CD4-positive, alpha-beta T cell treated with Interleukin-15 for 1 hour (primary cell): ENCODE measurements around the gene VCAM1.

ENCODE experiments used
- DNase-seq: peaks from one replicate; pipeline ENCODE4 v3.0.0-alpha.2; 2020

VCAM1 gene, protein sequence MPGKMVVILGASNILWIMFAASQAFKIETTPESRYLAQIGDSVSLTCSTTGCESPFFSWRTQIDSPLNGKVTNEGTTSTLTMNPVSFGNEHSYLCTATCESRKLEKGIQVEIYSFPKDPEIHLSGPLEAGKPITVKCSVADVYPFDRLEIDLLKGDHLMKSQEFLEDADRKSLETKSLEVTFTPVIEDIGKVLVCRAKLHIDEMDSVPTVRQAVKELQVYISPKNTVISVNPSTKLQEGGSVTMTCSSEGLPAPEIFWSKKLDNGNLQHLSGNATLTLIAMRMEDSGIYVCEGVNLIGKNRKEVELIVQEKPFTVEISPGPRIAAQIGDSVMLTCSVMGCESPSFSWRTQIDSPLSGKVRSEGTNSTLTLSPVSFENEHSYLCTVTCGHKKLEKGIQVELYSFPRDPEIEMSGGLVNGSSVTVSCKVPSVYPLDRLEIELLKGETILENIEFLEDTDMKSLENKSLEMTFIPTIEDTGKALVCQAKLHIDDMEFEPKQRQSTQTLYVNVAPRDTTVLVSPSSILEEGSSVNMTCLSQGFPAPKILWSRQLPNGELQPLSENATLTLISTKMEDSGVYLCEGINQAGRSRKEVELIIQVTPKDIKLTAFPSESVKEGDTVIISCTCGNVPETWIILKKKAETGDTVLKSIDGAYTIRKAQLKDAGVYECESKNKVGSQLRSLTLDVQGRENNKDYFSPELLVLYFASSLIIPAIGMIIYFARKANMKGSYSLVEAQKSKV

DNA sequence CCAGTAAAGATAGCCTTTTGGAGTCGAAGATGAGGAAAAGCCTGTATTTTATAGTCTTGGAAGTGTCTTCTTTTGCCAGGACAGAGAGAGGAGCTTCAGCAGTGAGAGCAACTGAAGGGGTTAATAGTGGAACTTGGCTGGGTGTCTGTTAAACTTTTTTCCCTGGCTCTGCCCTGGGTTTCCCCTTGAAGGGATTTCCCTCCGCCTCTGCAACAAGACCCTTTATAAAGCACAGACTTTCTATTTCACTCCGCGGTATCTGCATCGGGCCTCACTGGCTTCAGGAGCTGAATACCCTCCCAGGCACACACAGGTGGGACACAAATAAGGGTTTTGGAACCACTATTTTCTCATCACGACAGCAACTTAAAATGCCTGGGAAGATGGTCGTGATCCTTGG, at the start of gene VCAM1:
VCAM1 (plus strand) TSS at position 253 of the 400 bp plus-strand sequence; CDS start at position 372, 119 bp downstream.
- DNase-seq: no peak

DNA sequence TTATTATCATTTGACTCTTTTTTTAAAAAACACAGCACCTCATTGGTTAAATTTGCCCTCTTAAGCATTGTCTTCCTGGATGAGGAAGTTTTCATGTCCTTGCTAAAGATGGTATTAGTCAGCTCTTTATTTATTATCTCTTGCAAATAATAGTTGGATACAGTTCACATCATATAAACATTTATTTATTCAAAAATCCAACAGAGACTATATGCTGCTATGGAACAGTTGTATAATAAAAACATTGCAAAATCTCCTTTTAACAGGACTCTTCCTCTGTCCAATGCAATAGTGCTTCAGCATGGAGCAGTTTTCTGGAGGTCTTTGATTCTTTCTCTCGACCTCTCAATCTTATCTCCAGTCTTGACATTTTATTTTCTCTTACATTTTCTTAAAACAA, 49.5 kb upstream of the VCAM1 start:
- no peak for DNase-seq

DNA sequence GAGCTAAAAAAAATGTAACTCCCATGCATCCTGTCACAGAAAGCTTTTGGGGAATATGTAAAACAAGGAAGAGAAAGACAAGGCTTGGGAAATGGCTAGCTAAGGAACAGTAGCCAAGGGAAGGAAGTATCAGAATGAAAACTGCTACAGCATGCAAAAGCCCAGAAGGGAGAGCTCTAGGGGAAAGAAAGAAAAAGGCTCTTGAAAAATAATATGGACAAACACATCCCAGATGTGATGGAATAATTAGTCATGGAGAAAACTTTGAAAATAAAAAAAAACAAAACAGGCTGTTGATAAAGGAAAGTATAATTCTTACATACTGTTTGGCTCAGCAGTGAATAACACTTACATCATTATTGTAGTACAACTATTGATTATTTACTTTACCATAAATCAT, 47.9 kb upstream of the VCAM1 start:
- DNase-seq: no peak

DNA sequence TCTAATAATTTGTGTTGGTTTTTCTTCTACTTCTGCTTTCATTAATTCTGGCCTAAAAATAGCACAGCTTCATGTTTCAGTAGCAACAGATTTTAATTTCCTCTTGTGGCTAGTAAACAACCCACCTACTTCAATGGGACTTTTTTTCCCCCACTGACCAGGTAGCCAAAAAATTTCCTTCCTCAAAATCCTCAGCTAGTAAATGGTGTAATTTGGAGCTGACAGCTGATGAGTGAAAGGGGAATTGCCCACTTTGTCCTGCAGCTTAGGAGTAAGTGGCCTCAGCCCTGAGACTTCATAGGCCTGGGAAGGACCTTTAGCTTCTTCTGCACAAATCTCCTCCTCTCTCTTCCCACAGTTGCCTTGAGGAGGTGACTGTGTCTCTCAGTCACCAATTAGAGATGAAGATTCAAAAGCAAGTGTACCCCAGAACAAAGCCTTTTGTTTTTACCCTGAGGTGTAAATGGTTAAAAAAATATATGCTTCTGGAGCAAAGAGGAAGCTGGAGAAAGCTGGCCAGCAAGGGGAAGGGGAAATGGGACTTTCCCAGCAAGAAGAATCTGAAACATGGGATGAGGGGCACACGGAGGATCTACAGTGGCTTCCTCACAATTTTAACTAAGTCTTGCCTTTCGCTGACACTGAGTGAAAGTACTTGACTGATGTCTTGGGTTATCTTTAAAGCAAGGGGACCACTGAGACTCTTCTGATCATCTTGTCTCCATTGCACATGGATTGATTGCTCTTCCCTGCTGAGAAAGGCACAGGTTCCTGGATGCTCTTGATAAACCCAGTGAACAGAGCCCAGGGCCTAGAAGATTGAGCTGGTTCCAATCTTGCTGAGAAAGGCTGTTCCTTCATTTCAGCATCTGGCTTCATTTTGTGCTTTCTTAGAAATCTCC, 35.8 kb upstream of the VCAM1 start:
- no peak for DNase-seq

DNA sequence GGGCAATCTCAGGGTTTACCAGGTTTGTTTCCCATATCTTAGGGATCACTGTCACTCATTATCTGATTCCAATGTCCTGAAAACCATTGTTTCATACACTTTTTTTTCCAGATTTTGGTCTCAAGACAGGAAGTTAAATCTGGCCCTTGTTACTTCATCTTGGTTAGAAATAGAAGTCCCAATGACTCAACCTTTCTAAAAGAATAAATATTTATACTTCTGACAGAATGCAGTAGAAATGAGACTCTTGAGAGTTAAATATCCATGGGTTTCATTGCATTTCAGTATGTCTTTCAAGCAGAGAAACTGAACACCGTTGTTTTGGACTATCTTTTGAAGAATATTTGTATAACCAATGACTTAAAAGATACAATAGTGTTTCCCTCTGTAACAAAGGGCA, 19.8 kb upstream of the VCAM1 start:
- DNase-seq: no peak

DNA sequence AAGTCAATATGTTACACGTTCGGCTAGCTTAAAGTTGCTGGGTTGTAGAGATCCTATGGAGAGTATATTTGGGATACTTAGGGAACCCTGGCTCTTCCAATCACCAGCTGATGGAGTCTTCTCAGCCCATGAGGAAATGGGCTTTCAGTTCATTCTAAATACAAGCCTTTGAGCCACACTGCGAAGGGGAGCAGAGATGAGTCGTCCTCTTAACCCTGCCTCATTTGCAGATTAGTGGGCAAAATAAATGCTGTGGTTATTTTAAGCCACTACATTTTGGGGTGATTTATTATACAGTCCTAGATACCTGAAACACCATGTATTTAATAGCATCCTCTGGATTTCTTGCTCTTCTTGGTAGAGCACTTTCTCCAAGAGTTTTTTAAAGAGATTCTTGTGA, 19.0 kb upstream of the VCAM1 start:
- DNase-seq: no peak

DNA sequence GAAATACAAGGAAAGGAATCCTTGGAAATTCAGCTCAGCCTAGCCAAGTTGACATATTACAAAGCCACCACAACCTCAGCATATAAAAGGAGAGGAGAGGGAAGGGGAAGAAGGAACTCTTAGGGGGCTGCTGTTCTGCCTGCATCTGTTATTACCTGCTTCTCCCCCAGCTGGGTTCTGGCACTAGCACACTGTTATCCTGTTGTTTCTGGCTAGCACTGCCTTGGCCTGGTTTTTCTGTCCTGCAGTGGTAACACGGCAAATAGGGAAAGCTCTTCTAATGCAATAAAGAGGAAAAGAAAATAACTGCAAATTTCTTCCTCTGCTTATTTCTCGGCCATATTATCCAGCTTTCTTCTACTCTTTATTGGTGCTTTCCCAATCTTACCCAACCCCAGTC, 16.5 kb upstream of the VCAM1 start:
- no peak for DNase-seq

DNA sequence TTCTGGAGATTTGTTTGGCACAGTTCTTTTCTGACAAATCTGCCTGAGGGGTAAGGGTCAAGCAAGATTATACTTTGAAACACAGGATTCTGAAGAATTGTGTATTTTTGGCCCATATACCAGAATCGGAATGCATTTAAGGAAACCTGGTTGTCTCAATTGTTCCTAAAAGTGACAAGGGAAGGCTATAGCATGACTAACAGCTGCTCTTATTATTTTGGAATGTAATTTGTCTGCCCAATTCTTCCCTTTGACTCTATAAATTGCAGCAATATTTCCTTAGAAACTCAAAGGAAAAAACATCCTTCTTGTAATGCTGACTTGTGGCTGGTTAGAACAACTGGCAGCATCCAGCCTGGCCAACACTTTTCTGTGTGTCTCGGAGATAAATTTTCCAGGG, 15.8 kb upstream of the VCAM1 start:
- DNase-seq: no peak

DNA sequence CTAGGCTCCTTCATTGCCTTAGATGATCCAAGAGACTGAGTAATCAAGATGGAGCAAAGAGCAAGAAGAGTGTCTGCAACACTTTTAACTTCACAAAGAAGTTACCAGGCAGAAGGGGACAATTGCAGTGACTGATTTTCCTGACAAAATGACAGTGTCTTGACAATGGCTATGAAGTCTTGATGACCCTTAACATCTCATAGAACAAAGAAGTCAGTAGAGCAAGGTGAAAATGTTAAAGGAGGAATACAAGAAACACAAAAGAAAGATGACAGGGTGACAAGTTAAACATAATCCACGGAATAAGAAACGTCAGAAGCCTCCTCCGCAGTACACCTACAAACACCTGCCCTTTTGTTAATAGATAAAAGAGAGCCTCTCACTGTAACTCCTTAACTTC, 15.1 kb upstream of the VCAM1 start:
- DNase-seq: no peak

DNA sequence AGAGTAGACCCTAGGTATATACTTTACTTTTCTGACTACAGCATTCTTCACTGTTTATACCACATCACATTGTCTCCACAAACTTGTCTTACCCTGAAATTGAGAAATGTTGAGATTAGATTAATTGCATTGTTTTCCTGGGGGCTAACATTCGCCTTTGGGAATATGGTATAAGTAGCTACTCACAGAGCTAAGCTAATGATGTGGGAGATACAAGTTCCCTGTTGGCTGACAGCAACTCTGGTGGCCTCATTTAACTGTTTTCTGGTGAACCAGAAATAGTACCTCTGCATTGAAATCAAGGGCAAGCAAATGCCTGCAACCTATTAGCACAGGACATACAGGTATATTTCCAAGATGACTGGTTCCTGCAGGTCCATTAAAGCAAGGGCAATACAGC, 13.2 kb upstream of the VCAM1 start:
- no peak for DNase-seq

DNA sequence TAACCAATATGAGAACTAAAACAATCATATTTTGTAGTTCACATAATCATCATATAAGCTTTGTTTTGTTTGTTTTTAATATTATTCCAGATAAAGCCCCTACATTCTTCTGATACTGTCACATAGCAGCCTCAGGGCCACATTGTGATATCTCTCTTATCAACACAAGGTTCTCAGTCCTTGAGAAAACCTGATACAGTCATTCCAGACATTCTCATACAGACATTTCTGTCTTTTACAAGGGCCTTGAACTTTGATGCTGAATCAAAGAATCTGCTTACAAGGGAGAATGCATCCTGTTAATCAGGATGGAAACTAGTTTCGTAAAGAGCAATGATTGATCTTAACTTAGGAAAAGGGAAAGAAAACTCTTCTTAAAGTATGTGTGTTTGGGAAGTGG, 12.7 kb upstream of the VCAM1 start:
- DNase-seq: no peak

DNA sequence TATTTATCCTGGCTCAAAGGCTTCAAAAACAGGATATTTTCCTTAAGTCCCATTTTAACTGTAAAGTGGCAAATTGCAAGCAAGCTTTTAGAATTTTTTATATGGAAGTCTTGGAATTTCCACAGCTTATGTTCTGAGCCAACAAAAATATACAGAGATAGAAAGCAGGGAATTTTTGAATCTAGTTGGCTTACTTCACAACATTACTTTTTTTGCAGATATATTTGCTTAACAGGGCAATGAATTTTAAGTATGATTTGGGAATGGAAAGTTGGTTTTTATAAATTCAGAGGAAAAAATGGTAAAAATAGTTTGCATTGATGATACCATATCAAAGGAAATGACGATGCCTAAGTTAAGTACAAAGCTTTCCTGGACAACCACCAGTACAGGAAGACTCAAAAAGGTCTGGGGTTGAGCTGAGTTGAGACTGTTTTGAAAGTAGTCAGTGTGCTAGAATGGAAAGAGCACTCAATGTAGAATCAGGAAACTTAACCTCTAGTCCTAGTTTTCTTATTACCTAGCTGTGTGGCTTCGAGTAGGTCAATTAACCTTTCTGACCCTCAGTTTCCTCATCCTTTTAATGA, 11.0 kb upstream of the VCAM1 start:
- no peak for DNase-seq

DNA sequence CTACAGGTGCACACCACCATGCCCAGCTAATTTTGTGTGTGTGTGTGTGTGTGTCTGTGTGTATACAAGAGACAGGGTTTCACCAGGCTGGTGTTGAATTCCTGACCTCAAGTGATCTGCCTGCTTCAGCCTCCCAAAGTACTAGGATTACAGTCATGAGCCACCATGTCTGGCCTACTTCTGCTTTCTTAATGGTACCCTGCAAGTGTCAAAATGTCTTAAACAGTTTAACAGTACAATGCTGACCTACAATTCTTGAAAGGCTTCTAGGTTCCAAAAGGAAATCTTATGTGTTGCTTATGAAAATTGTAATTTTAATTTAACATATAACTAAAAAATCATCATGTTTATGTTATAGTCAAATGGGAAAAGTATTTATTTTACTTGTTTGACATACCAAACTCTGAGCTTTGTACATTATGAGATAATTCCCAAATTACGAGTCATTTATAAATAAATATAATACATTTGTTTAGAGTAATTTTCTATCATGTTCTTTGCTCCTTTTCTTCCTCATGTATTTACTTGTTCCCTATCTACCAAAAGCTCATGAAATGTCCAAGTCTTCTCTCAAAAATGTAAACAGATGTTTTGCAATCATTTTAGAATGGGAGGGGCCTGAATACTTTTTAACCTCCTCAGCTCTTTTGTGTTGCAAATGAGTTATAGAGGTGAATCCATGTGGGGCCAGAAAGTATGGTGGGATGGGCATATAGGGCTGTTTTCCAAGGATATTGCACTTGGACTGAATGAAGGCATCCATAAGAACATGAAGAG, 8.4 kb upstream of the VCAM1 start:
- DNase-seq: no peak

DNA sequence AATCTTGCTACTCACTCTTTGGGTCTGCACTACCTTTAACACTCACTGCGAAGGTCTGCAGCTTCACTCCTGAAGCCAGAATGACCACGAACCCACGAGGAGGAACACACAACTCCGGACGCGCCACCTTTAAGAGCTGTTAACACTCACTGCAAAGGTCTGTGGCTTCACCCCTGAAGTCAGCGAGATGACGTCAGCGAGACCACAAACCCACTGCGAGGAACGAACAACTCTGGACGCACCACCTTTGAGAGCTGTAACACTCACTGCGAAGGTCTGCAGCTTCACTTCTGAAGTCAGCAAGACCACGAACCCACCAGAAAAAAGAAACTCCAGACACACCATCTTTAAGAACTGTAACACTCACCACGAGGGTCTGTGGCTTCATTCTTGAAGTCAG, 6.5 kb upstream of the VCAM1 start:
- peak; percentile 70 for DNase-seq

DNA sequence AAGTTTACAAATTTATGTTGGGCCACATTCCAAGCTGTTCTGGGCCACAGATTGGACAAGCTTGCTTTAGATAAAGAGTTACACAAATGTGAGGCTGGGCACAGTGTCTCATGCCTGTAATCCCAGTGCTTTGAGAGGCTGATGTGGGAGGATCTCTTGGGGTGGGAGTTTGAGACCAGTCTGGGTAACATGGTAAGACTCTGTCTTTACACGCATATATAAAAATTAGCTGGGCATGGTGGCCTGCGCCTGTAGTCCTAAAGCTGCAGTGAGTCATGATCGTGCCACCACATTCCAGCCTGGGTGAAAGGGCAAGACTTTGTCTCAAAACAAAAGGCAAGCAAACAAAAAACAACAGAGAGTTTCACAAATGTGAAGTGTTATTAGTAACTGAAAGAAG, 5.9 kb upstream of the VCAM1 start:
- DNase-seq: no peak

DNA sequence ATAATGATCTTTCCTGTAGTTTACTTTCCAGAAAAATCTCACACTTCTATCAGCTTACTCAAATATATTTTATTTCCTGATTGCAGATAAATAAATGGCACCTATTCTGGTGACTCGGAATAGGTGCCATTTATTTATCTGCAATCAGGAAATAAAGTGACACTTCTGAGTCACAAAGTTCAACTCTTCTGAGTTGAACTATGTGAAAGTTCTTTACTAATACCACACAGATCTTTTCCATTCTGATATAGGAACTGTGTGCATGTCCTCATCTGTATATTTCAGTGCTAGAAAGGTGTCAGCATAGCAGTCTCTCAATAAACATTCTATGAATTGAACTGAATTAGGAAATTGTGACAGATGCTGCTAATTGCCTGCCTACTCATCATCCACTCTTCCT, 4.9 kb upstream of the VCAM1 start:
- no peak for DNase-seq

DNA sequence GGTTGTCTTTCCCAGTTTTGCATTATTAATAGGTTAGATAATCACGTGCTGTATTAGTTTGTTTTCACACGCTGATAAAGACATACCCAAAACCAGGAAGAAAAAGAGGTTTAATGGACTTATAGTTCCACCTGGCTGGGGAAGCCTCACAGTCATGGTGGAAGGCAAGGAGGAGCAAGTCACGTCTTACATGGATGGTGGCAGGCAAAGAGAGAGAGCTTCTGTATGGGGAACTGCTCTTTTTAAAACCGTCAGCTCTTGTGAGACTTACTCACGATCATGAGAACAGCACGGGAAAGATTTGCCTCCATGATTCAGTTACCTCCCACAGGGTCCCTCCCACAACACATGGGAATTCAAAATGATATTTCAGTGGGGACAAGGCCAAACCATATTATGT, 2.3 kb upstream of the VCAM1 start:
- DNase-seq: no peak

DNA sequence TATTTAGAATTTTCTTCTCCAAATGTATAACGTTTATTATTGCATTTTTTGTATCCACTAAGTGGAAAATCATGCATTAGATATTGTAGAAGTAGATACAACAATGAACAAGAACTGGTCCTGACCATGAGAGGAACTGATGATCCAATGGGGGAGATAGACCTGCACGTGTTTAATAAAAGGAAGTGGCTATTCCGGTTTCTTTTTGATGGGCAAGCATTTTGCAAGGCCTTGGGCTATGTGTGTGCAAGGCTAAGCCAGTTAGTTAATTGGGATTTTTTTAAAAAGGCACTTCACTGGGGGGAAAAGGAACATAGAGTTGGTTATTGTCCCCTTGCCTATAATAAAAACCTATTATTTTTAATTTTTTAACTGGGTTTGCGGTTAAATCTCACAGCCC, 961 bp upstream of the VCAM1 start:
- no peak for DNase-seq

DNA sequence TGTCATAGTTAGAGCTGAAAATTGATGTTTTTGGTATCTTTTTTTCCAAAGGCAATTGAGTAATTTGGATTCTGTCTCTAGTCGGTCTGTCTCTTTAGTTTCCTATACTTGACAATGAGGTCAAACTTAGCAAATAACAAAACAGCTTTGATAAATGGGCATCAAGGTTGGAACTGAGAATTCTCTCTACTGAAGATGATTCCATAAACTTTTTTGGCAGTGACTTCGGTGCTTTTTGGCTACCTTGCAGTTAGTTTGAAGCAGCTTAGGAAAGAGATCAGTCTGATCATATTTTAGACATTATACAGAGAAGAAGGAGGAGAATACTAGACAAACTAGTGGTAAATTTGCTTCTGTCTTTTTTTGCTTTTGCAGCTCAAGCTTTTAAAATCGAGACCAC, 559 bp downstream of the VCAM1 start:
- no peak for DNase-seq

DNA sequence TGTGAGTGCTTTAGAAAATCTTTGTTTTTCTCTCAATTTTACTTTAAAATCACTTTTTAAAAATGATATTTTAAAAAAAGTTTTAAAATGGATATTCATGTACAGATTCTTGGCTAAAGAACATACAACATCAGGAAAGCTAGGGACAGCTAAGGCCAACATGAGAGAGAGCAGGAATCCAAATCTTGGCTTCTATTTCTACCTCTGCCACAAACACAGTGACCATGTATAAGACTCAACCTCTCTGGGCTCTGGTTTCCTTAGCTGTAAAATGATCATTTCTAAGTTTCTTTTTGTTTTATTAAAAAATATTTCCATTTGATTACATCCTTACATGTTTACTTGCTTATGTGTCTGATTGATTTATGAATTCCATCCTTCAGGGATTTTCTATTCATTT, 1.2 kb downstream of the VCAM1 start:
- DNase-seq: no peak

DNA sequence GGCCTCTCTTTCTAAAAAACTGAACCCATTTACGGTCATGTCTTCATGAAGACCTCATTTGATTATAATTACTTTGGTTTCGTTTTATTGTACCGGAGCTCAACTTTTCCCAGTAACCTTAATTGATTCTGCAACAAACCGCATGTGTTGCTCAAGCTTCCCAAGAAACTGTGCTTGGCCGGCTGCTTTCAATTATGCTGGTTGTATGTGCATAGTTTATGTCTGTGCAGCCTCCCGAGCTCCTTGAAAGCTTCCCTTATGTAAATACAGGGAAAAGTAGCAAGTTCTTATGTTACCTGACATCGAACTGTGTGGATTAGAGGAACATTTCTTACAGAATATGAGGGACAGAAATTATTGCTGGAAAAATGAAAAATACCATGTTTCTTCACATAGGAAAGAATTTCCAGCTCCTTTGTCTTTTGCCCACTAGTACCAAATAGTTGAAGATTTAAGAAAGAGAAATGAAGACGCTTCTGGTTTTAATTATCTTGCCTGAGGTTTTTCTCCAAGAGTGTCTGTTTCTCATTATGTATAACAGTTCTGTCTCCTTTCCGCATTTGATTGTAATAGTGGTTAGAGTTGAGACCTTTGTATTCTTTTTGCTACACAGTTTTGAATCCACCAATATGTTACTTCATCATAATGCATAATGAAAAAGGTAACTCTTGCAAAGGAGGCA, 2.1 kb downstream of the VCAM1 start:
- no peak for DNase-seq

DNA sequence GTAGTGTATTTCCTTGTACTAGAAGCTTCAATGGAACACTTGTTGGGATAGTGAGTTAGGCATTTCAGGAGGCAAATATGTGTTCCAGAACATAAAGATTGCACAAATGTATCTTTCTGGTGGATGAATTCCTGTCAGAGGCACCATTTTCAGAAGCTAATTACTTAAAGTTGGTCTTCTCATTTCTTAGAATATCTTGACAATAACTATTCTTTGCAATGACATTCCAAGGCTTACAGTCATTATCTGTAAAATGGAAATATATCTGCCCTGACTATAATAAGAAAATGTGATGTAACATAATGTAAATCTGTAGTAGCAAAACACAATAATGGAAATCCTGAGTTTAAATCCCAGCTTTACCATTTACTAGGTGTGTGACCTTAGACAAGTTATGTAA, 2.7 kb downstream of the VCAM1 start:
- DNase-seq: no peak
